NCI-H226 (cell line): ENCODE results near the gene TTLL12.
A peak's percentile ranks its signal among the peaks of the same experiment; 100 is the strongest.

Experiments used
- DNase-seq: peaks from one replicate; pipeline ENCODE4 v3.0.0-alpha.2; 2015

TTLL12 gene

DNA sequence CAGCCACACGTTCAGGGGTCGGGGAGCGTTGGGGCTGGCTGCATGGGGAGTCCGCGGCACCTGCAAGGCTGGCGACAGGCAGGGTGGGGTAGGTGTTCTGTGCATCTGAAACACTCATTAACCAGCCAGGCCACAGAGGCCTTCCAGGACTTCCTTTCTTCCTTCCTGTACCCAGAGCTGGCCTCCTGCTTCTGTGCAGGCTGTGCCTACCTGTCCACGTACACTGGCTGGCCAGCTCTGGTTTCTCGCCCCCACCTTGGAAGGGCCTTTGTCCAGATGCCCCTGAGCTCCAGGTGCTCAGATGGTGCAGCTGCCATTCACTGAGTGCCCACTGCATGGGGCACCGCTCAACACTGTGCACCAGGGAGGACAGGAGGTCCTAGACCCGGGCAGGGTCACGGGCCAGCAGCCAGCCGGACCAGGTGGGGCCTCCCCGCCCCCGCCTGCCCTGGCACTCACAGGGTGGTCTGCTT is 15.9 kb downstream of the TTLL12 start:
- DNase-seq = no peak

DNA sequence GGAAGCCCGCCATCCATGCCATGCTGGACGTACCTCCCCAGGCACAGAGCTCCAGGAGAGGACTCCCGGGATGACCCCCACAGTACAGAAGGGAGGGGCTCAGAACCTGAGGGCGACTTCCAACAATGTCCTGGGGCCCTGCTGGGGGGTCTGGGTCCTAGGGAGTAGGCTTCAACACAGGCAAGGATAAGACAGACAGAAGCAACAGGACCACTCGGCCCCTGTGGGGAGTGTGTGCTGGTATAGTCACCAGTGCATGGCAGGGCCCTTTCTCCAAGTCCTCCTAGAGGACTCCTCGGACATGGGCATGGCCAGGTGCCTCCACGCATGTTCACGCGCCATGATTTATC is 16.8 kb downstream of the TTLL12 start:
- no peak for DNase-seq

DNA sequence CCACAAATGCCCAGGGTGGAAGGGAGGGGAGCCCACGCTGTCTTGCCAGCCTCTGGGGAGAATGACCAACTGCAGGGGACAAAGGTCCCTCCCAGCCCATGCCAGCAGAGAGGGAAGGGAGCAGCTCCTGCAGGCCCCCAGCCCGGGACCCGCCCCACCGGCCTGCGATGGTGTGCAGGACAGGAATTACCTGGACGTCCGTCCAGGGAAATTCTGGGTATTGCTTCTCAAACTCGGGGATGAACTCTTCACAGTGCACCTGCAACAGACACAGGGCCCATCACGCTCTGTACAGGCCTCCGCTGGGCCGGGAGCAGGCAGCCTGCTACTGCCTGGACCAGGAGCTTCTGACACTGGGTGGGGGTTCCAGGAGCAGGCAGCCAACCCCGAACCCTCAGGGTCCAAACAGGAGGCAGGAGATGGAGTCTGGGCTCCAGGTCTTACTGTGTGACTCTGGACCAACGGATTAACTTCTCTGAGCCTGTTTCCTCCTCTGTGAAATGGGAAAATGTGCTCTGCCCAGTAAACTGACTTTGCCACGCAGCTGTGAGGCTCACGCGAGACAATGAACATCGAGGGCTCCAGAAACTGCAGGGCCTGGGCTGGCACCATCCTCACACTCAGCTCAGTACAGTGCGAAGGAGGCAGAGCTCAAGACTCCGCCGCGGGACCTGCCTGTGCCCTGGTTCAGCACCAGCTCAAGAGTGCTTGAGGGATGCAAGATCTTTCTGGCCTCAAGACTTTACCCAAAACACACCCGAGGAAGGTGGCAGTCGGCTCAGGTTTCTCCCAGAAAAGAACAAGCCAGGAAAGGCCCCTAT is 17.4 kb downstream of the TTLL12 start:
- no peak for DNase-seq

DNA sequence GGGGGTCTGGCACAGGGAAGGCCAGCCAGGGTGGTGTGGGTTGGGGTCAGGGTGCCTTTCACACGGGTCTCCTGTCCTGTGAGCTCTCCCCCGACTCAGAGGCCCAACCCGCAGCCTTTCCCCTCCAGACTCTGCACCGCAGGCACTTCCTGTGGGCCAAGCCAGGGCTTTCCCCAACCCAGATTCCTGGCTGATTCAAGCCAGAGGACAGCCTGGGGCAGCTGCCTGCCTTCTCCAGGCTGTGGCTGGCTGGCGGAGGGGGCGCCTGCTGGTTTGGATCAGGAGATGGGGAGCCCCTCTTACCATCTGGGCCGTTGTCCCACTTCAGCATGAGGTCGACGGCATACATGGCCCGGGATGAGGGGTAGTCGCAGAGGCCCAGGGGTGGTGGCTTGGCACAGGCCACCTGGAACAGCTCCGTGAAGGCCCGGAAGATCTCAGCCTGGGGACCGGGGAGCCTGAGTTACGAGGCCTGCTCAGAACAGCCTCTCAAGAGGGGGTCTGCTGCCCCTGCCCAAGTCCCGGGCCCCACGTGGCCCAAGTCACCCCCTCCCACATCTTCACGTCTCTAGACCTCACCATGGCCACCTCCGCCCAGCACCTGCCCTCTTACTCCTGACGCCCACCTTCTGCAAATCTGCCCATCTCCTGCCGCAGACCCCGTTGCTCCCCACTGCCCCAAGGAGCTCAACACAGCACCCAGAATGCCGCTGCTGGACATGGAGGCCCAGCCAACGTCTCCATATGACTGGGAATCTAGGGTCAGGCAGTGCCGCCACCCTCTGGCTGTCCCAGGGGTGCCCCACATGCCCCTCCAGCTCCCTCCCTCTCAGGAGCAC is 18.2 kb downstream of the TTLL12 start:
- DNase-seq = peak; percentile 50

DNA sequence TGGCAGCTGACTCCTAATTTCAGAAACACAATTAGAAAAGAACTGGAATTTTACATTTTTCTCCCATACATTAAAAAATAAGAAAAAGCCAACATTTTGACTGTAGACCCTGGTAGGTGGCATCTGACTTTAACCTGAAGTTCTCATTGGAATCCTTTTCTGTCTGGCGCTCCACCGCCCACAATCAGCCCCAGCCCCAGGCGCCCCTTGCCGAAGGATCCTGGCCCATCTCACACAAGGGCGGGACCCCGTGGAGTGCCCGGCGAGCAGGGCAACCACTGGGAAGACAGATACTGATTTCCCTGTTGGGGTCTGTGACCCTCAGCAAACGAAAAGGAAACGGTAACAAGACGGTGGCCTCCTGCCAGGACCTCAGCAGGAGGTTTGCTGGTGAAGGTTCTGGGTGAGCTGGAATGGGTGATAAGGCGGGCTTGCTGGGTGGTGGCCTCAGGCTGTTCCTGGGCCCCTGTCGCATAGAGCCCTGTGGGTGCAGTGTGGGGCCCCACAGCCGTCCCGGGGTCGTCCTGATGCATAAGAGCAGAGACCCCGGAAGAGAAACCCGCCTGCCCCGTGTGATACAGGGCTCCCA is 19.8 kb downstream of the TTLL12 start:
- DNase-seq = no peak

DNA sequence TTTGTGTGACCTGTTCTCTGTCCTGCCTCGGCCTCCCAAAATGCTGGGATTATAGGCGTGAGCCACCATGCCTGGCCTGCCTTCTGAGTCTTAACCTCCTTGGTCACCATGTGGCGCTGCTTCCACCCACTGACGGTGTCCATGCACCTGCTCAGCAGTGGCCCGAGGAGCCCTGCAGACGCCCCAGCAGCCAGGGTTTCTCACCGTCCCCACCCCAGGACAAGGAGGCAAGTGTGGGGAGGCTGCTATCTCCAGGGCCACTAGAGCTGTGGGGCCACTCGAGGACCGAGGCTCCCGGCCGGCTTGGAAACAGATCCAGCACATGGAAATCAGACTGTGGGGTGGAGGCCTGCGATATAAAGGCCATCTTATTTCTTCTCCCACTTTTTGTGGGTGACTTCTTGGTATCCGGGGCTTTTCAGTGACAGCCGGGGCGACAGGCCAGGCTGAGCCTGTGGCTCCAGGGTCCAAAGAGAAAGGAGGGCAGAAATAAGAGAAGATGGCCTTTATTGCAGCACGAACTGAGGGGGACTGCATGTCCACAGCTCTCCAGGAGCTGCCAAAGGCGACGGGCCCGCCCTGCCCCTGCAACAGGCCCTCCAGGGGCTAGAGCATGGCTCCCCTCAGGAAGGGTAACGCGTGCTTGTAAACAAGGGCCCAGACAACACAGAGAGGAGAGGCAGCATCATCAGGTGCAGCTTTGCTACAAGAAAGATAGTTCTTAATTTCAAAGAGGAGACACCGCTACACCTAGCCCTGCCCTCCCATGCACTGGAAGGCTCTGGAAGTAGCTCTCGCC is 20.6 kb downstream of the TTLL12 start:
- no peak for DNase-seq

DNA sequence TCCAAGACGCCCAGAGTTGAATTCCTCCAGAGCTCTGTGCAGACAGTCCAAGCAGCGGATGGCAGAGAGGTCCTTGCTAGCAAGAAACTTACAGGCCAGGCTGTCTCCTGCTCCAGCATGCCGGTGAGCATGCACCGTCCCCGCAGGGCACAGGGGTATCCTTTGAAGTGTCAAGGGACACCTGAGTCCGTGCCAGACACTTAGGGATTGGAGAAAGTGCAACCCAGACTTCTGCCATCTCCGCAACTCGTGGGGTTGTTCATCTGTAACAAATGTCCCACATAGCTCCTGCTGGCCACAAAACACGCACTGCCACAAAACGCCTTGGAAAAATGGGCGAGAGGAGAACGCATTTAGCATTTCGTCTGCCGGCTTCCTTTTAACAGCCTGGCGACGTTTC is 22.3 kb downstream of the TTLL12 start:
- DNase-seq = no peak

DNA sequence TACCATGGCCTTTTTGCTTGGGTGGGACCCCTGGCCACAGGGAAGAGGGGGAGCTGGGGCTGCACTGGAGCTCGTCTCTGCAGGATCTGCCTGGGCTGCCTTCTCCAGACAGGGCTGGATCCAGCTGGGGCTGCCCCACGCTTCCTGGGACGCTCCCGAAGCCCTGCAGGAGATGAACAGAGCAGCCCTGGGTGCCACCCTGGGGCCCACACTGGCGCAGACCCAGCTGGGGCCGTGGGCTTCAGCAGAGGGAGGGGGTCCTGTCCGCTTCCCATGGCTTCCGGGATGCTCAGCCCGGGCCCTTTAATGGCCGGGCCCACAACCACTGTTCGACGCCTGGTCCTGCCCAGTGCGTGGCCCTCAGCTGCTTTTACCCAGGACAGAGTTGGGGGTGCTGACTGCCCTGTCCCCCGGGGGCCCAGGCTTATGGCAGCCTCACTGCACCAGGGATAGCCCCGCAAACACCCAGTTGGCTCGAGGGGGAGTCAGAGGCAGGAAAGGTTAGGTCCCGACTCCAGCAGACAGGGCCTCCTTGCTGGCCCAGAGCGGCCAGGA is 23.6 kb downstream of the TTLL12 start:
- no peak for DNase-seq

DNA sequence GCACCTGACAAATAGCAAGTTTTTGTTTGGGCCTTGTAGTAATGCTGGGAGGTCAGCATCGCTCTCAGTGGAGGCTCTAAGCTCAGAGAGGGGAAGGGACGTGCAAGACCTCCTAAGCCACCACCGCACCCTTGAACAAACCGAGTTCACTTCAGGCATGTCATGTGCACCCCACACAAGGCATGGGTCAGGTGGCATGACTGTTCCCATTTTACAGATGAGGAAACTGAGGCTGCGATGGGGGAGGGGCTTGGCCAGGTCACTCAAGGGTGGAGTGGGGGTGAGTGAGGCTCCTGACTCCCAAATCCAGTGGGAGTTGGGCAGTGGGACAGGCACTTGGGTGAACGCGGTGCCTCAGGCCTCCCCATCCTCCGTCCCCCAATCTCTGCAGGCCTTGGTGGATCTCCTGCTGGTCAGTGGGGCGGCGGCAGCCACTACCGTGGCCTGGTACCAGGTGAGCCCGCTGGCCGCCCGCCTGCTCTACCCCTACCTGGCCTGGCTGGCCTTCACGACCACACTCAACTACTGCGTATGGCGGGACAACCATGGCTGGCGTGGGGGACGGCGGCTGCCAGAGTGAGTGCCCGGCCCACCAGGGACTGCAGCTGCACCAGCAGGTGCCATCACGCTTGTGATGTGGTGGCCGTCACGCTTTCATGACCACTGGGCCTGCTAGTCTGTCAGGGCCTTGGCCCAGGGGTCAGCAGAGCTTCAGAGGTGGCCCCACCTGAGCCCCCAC is 24.4 kb downstream of the TTLL12 start:
- DNase-seq = no peak

DNA sequence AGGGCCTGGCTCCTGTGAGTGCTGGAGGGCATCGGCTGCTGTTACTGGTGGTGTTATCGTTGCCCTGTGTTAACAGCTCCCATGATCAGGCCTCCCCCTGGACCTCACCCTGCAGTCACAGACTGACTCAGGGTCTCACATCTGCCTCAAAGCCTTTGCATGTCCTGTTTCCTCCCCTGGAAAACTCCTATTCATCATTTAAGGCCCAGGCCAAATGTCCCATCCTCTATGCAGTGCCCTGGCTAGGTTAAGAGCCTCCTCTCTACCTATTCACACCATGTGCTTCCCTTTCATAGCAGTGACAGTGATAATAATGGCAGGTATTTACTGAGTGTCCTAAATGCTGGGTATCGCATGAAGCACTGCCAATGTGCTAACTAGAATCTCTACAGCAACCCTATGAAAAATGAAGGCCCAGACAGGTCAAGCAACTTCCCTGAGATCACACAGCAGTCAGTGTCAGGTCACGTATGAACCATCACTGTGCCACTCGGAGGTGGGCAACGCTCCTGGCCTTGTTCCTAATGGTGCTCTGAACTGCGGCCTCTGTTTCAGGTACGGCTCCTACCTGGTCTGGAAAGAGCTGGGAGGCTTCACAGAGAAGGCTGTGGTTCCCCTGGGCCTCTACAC is 26.3 kb downstream of the TTLL12 start:
- no peak for DNase-seq

DNA sequence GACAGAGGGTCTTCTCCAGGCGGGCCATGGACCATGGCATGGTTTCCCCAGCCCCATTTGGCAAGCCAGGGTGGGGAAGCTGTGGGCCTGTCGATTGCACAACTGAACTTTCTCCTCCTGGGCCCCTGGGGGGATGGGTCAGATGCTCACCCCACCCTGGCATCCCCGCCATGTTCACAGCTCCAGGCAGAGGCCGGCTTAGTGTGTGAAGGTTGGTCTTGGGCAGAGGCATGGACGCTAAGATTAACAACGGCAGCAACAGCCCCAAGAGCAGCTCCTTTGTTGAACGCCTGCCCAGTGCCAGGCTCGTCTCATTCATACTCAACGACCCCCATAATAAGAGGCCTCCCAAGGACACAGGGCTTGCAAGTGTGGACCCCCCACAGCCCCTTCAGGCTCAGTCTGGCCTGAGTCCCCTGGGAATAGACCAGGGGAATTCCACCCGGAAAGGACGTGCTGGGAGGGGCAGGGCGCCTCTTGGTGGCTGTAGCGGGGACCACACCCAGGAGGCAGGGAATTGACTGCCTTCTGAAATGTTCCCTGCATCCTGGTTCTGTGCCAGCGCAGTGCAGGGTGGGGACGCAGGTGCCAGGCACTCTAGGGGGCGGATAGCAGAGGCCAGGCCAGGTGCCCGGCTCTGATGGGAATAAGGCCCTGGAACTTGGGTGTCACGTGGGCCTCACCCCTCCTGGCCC is 27.3 kb downstream of the TTLL12 start:
- DNase-seq = no peak

DNA sequence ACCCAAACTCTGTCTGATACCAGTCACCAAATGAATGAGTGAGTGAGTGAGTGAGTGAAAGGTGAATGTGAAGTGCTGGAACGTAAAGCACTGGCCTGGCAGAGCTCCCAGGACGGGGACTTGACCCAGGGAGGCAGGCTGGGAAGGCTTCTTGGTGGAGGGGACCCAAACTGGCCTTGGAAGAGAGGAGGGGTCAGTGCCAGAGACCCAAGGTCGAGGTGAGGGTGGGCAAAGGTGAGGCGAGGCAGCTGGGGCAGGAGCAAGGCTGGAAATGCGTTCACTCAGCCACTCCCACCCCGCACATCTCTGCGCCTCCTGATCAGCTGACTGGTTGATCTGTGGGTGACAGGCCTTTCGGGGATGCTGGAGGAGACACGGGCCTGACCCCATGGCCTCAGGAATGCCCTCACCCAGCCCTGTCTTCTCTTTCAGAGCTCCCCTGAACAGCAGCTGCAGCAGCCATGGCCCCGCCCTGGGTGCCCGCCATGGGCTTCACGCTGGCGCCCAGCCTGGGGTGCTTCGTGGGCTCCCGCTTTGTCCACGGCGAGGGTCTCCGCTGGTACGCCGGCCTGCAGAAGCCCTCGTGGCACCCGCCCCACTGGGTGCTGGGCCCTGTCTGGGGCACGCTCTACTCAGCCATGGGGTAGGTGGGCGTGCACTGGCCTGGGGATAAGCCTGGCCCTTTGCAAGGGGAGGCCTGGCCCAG is 28.0 kb downstream of the TTLL12 start:
- no peak for DNase-seq

DNA sequence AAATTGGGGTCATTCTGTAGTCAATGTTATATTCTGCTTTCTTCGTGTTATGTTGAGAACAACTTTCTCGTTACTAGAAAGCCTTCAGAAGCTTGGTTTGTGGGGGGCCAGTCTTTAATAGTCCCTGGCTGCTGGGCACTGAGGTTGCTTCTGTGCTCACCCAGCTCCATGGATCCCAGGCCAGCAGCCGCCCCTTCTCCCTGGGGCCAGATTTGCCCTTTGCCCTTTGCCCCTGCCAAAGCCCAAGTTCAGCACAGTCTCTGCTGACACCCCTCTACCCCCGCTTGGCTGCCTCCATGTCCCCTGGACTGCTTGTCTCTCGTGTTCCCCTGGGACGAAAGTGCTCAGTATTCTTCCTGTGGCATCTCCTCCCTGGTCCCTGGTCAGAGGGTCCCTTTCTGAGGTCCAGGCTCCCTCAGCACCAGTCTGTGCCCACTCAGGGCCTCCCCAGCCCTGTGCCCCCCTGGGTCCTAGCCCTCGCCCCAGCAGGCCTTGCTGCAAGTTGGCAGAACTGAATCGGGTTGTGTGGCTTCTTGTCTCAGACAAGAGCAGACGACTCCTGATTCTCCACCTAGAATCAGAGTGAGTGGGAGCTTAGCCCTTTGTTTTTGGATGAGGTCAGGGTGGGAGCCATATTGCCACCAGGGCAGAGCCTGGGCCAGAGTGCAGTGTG is 28.9 kb downstream of the TTLL12 start:
- DNase-seq = no peak

DNA sequence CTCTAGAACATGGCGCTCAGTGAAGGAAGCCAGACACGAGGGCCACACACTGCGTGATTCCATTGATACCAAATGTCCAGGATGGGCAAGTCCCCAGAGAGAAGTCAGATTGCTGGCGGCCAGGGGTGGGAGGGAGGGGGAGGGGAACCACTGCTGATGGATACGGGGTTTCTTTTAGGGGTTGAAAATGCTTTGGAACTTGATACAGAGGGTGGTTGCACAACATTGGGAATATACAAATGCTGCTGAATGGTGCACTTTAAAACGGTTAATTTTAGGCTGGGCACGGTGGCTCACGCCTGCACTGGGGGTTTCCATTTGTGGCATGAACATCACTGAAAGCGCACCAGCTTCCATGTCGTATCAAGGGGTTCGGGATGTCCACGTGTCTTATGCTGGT is 30.5 kb downstream of the TTLL12 start:
- DNase-seq = no peak

DNA sequence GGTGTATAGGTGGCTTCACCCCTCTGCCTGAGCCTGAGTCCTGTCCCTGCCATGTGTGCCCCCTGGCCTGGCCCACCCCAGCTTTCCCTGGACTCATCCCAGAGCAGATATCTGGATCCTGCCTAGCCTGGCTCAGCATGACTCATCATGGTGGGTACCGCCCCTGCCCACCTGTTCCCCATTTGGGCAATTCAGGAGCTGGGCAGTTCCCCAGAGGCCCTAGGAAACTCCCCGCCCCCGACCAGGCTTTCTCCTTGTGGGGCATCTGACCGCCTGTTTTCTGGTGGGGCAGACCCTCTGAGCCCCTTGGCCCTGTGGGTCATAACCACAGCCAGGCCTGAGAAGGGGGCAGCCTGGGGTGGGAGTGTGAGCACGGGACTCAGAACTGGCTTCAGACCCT is 31.1 kb downstream of the TTLL12 start:
- peak; percentile 5 for DNase-seq

DNA sequence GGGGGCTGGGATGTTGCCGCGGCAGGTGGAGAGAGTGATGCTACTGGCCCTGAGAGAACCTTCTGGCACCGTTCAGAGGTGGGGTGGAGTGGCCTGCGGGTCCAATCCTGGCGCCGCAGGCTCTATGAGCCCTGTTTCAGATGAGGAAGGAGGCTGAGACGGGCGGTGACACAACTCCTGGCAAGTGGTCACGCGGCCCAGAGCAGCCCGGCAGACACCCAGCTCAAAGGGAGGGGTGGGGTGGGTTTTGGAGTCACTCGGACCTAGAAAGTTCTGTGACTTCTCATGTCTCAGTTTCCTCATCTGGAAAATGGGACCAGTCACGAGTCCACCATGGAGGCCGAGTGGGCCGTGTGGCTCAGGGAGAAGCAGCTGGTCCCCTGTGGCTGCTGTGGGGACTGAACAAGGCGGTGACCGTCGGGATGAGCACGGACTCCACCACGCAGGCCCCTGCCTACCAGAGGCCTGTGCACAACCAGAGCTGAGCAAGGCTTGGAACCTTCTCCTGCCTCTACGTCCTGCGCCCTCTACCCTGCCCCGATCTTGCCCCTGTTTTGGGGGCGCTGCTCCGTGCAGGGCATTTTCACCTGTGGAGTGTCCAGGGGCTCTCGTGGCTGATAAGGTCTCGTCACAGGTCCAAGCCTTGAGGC is 31.9 kb downstream of the TTLL12 start:
- no peak for DNase-seq

DNA sequence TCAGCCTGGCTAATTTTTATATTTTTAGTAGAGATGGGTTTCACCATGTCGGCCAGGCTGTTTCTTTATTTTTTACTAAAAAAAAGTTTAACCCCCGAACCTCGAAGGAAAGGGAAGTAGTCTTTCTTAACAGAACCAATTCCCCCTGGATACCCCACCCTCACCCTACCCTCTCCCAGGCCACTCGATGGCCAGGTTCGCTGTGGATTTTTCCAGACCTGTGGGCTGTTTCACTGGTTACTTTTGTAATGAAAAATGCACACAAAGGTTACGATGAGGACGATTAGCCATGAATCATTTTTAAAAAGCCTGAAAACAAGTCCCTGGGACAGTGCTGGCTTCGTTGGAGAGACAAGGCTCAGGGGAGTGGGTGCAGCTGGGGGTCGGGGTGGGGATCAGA is 33.0 kb downstream of the TTLL12 start:
- no peak for DNase-seq

DNA sequence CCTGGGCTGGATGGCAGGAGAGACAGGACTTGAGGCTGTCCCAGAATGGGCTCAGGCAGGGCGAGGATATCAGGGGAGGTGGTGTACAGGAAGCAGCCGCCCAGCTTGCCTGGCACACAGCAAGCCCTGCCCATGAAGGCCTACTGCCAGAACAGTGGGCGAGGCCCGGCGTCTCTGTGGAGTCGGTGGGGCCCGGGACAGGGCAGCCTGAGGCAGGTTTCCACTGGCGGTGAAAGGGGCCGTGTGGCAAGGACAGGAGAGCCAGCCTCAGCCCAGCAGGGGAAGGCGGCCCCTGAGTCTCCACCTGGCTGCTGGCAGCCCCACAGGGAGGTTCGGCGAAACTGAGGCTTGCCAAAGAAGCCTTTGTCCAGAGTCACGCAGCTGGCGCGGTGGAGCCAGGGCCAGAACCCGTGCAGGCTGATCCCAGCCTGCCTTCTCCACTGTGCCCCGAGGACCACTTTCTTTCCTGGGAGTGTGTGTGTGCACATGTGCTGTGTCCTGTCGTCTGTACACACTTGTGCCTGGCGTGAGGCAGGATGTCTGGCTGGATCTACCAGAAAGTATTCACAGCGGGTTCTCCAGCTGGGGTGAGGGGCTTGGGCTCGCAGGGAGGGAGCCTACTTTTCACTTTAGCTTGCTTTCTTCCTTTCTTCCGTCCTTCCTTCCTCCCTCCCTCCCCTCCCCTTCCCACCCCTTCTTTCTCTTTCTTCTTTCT is 34.4 kb downstream of the TTLL12 start:
- DNase-seq = peak; percentile 53
